HG02970 (cell line): ENCODE results near the gene MIA2.

Source experiments
- ATAC-seq: cut with Tn5 transposase; IDR thresholded peaks from one replicate; pipeline ENCODE4 v1.9.1; 2021; ENCODE audit warnings: mild to moderate bottlenecking, moderate library complexity, moderate number of reproducible peaks; ENCODE audit not compliant: unreplicated experiment, low FRiP score

Gene MIA2

GRCh38 chr14:39432179-39432618 is 198.5 kb downstream of the MIA2 start, which contains the start of gene FBXO33:
Gene FBXO33, minus strand, starts transcription at chr14:39432433. Its CDS starts 271 bp downstream, at chr14:39432162.
- ATAC-seq, result peak; percentile 89

GRCh38 chr14:39432619-39433451 is 199.1 kb downstream of the MIA2 start:
- ATAC-seq, result peak; percentile 61

- ATAC-seq, result no peak
Measured at GRCh38 chr14:39433452-39433813, 199.7 kb downstream of the MIA2 start.

GRCh38 chr14:39434401-39434800 is 200.7 kb downstream of the MIA2 start:
- ATAC-seq, result no peak

- ATAC-seq, result no peak
Measured at GRCh38 chr14:39435241-39435640, 201.5 kb downstream of the MIA2 start.
